Kidney (tissue), 14 donors: ENCODE measurements around the gene VPS18. TPM values are rescaled to one million over a fixed set of nuclear protein-coding genes. Genes with fewer than 3 reads are reported as not detected.
"Not testable (repeated sequence)": the region's sequence is repeated elsewhere in the genome, so short reads cannot be mapped to it uniquely, and the experiment has no call there.

Experiments used
- DNase-seq, 5 donors: peaks; one replicate each; pipeline ENCODE4 v3.0.0-alpha.2; 2013 to 2020
- FAIRE-seq: peaks from 2 replicates; lab custom pipeline; 2012; peaks lifted over from hg19 to GRCh38; lab: Jason Lieb, UNC
- H3K27ac ChIP-seq, 2 donors: one replicate each; pipeline ENCODE4 v1.7.0; 2013; ENCODE audit warnings: low read depth in 2 of 2, low read length in 2 of 2, inconsistent platforms in 1 of 2
- H3K27me3 ChIP-seq: one replicate; pipeline ENCODE4 v1.7.1; 2013; ENCODE audit warnings: low read length, inconsistent platforms; ENCODE audit not compliant: control insufficient read depth, insufficient read depth
- H3K36me3 ChIP-seq, 3 donors: one replicate each; pipeline versions ENCODE4 v1.7.0 to v1.7.1; 2013; ENCODE audit warnings: low read length in 3 of 3, control low read depth in 1 of 3, inconsistent platforms in 1 of 3; ENCODE audit not compliant: insufficient read depth in 3 of 3, control insufficient read depth in 2 of 3
- H3K4me1 ChIP-seq, 3 donors: one replicate each; pipeline versions ENCODE4 v1.7.0 to v1.7.1; 2013; ENCODE audit warnings: low read length in 3 of 3, inconsistent platforms in 1 of 3, low read depth in 1 of 3; ENCODE audit not compliant: control insufficient read depth in 2 of 3, insufficient read depth in 2 of 3
- H3K4me3 ChIP-seq, 3 donors: one replicate each; pipeline versions ENCODE4 v1.7.0 to v1.8.1; 2013; ENCODE audit warnings: low read length in 3 of 3, control low read depth in 1 of 3, inconsistent platforms in 1 of 3
- H3K9ac ChIP-seq, 3 donors: one replicate each; pipeline versions ENCODE4 v1.7.0 to v1.7.1; 2013; ENCODE audit warnings: low read length in 3 of 3, control low read depth in 1 of 3, inconsistent platforms in 1 of 3
- H3K9me3 ChIP-seq, 3 donors: one replicate each; pipeline versions ENCODE4 v1.7.0 to v1.7.1; 2013; ENCODE audit warnings: low read length in 3 of 3, control low read depth in 1 of 3, inconsistent platforms in 1 of 3; ENCODE audit not compliant: control insufficient read depth in 2 of 3, insufficient read depth in 1 of 3
- intact Hi-C: fragments of 100-400 bp; cut with DNase I; formaldehyde crosslinking; loops from one replicate; pipeline ENCODE4 v1.11.1; 2022
- polyA plus RNA-seq: library from polyadenylated mRNA; stranded (reverse); fragments of 350-450 nt; fragmentation: Illumina TruSeq; extraction: RNeasy Lipid Tissue Mini Kit (QIAGEN cat#74804); gene quantifications from one replicate; pipeline ENCODE4 v1.2.3, GENCODE V29; 2014; ENCODE audit warnings: low read depth, low replicate concordance; ENCODE audit not compliant: insufficient read depth
- total RNA-seq: library from RNA; stranded (reverse); fragmentation: NEBNext Ultra II Directional; extraction: Animal tissue kit (Norgen Biotek cat#: 25700); gene quantifications from one replicate; pipeline ENCODE4 v1.2.1, GENCODE V29; 2021
- TF ChIP-seq, protein P1 (sequence below): IDR thresholded peaks from 3 replicates; pipeline ENCODE4 v1.5.1; 2012; ENCODE audit warnings: mild to moderate bottlenecking, moderate library complexity, borderline replicate concordance; ENCODE audit not compliant: insufficient read depth; ENCODE audit errors: extremely low read depth
- donor health status: control.
- donor health status: control.
- donor health status: control.
- donor health status: control.
- donor health status: control.
- donor health status: DM: yes; HTN: yes; CAD: no.
- donor health status: Normal renal cell carcinoma (clear cell type).

VPS18 gene
- total and polyA plus RNA-seq, 2 donors from 2014 or later, result 21.9 to 28.1 TPM

DNA sequence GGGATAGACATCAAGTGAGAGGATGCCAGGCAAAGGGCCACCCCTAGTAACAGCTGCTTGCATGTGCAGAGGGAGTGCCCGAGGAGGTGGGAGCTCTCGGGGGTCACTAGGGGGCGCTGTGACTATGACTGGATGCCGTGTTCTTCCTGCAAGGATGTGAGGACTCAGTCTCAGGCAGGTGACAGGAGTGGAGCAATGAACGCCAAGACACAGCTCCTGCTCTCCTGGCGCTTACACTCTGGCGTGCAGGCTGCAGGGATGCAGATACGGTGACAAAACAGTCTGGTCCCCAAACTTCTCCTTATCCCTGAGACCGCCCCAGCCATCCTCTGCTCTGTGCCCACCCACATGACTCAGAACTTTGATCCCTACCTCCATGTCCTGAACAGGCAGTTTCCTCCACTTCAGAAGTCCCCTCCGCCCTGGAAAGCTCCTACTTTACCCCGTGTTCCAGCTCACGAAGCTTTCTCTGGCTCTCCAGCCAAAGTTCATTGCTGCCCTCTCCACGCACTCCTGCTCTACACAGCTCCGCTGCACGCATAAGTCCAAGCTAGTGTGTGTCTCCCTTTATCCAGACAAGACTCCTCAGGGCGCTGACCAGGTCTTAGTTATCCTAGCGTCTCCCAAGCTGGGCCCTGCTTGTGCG, 34.9 kb upstream of the VPS18 start:
- peak; percentile 85 to 91 (median 90) for DNase-seq
- TF ChIP-seq, protein P1, sequence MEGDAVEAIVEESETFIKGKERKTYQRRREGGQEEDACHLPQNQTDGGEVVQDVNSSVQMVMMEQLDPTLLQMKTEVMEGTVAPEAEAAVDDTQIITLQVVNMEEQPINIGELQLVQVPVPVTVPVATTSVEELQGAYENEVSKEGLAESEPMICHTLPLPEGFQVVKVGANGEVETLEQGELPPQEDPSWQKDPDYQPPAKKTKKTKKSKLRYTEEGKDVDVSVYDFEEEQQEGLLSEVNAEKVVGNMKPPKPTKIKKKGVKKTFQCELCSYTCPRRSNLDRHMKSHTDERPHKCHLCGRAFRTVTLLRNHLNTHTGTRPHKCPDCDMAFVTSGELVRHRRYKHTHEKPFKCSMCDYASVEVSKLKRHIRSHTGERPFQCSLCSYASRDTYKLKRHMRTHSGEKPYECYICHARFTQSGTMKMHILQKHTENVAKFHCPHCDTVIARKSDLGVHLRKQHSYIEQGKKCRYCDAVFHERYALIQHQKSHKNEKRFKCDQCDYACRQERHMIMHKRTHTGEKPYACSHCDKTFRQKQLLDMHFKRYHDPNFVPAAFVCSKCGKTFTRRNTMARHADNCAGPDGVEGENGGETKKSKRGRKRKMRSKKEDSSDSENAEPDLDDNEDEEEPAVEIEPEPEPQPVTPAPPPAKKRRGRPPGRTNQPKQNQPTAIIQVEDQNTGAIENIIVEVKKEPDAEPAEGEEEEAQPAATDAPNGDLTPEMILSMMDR, result peak; percentile 62
- H3K4me3 ChIP-seq, result no peak overlapping the region
- peaks cover 0 to 3% (median 0%) of the 10 kb centered on the region in 3 donors for H3K4me1 ChIP-seq
- H3K36me3 ChIP-seq, result peaks cover 0 to 23% (median 10%) of the 10 kb centered on the region in 3 donors
- H3K9me3 ChIP-seq, result no peaks in the 10 kb centered on the region
- H3K9ac ChIP-seq, result peak overlapping the region in 1 of 3 donors; percentile 15
- no peak overlapping the region for H3K27ac ChIP-seq
- FAIRE-seq, result no peak
- intact Hi-C loops, result no loop called here
- no peaks in the 10 kb centered on the region for H3K27me3 ChIP-seq

DNA sequence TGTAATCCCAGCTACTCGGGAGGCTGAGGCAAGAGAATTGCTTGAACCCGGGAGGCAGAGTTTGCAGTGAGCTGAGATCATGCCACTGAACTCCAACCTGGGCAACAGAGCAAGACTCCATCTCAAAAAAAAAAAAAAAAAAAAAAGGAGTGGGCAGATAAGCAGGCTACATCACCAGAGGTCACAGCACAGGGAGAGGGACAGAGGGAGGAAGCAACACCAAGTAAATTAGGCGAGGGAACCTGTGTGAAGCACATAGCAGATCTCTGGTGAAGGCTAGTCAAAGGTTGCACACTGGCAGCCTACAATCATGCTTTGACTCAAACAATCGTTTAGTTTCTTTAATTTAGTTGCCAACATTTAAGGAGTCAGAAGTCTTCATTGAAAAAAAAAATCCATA, 33.1 kb upstream of the VPS18 start:
- H3K4me1 ChIP-seq, intact Hi-C loops, H3K9me3 ChIP-seq, H3K36me3 ChIP-seq, H3K4me3 ChIP-seq, H3K27ac ChIP-seq, H3K27me3 ChIP-seq, FAIRE-seq, H3K9ac ChIP-seq, DNase-seq: not testable (repeated sequence)

GRCh38 chr15:40863660-40864270, 30.5 kb upstream of the VPS18 start:
- peaks cover 0 to 6% (median 0%) of the 10 kb centered on the region in 3 donors for H3K4me1 ChIP-seq
- FAIRE-seq (no peak), DNase-seq (peak in 1 of 5 donors; percentile 42)
- H3K27me3 ChIP-seq, result no peaks in the 10 kb centered on the region
- H3K27ac ChIP-seq, result no peak overlapping the region
- no peak overlapping the region for H3K9ac ChIP-seq
- H3K36me3 ChIP-seq, result no peaks in the 10 kb centered on the region
- H3K4me3 ChIP-seq, result no peak overlapping the region
- no peaks in the 10 kb centered on the region for H3K9me3 ChIP-seq
- intact Hi-C loops, result no loop called here
- TF ChIP-seq, protein P1, result no peak

GRCh38 chr15:40867199-40867598, 27.1 kb upstream of the VPS18 start:
- Histone ChIP-seq H3K4me1 (peaks cover 0 to 8% (median 0%) of the 10 kb centered on the region in 3 donors), H3K9ac (no peak overlapping the region), H3K4me3 (no peak overlapping the region), H3K27me3 (no peaks in the 10 kb centered on the region), H3K9me3 (no peaks in the 10 kb centered on the region), H3K27ac (no peak overlapping the region), H3K36me3 (no peaks in the 10 kb centered on the region)
- no peak for FAIRE-seq
- intact Hi-C loops, result no loop called here
- DNase-seq, result peak in 1 of 5 donors; percentile 8
- TF ChIP-seq, protein P1, result no peak
